ENCODE measurements around the gene NDFIP1.

Gene NDFIP1

GRCh38 chr5:142073362-142073988 lies 35.1 kb upstream of the NDFIP1 start:
- Histone ChIP-seq H3K9me3 (ENCODE audit: control insufficient read depth, low read length) (no peaks in the 10 kb centered on the region), H3K27ac (no peak overlapping the region), H3K36me3 (ENCODE audit: control insufficient read depth, insufficient read depth, low read length) (no peaks in the 10 kb centered on the region), H2AFZ (no peak overlapping the region), H3K79me2 (no peaks in the 10 kb centered on the region), H3K9ac (no peak overlapping the region), H3K4me3 (ENCODE audit: low read depth, low read length) (no peak overlapping the region), H3K4me1 (no peaks in the 10 kb centered on the region), H3K27me3 (ENCODE audit: control insufficient read depth, insufficient read depth, low read length) (no peaks in the 10 kb centered on the region), H3K4me2 (ENCODE audit: low read length) (no peak overlapping the region)
- no peak for TF ChIP-seq CTCF (IDR thresholded peaks at IDR 0.05)

GRCh38 chr5:142074006-142074405 lies 34.6 kb upstream of the NDFIP1 start:
- Histone ChIP-seq H3K79me2 (no peaks in the 10 kb centered on the region), H3K27ac (no peak overlapping the region), H2AFZ (no peak overlapping the region), H3K9ac (no peak overlapping the region), H3K4me1 (no peaks in the 10 kb centered on the region), H3K4me2 (ENCODE audit: low read length) (no peak overlapping the region), H3K36me3 (ENCODE audit: control insufficient read depth, insufficient read depth, low read length) (no peaks in the 10 kb centered on the region), H3K4me3 (ENCODE audit: low read depth, low read length) (no peak overlapping the region), H3K9me3 (ENCODE audit: control insufficient read depth, low read length) (no peaks in the 10 kb centered on the region), H3K27me3 (ENCODE audit: control insufficient read depth, insufficient read depth, low read length) (no peaks in the 10 kb centered on the region)
- TF ChIP-seq CTCF (IDR thresholded peaks at IDR 0.05): no peak

- Histone ChIP-seq H2AFZ (no peak overlapping the region), H3K27ac (no peak overlapping the region), H3K79me2 (no peaks in the 10 kb centered on the region), H3K9me3 (ENCODE audit: control insufficient read depth, low read length) (no peaks in the 10 kb centered on the region), H3K9ac (no peak overlapping the region), H3K4me1 (no peaks in the 10 kb centered on the region), H3K27me3 (ENCODE audit: control insufficient read depth, insufficient read depth, low read length) (no peaks in the 10 kb centered on the region), H3K36me3 (ENCODE audit: control insufficient read depth, insufficient read depth, low read length) (no peaks in the 10 kb centered on the region), H3K4me2 (ENCODE audit: low read length) (no peak overlapping the region), H3K4me3 (ENCODE audit: low read depth, low read length) (no peak overlapping the region)
- TF ChIP-seq CTCF (IDR thresholded peaks at IDR 0.05): no peak
Observed at GRCh38 chr5:142078221-142078620, 30.4 kb upstream of the NDFIP1 start.

- no peak for TF ChIP-seq CTCF (IDR thresholded peaks at IDR 0.05)
- Histone ChIP-seq H3K79me2 (no peaks in the 10 kb centered on the region), H3K9ac (no peak overlapping the region), H3K4me2 (ENCODE audit: low read length) (no peak overlapping the region), H3K9me3 (ENCODE audit: control insufficient read depth, low read length) (no peaks in the 10 kb centered on the region), H2AFZ (no peak overlapping the region), H3K4me1 (no peaks in the 10 kb centered on the region), H3K4me3 (ENCODE audit: low read depth, low read length) (no peak overlapping the region), H3K27ac (no peak overlapping the region), H3K36me3 (ENCODE audit: control insufficient read depth, insufficient read depth, low read length) (no peaks in the 10 kb centered on the region), H3K27me3 (ENCODE audit: control insufficient read depth, insufficient read depth, low read length) (no peaks in the 10 kb centered on the region)
Observed at GRCh38 chr5:142078706-142079105, 29.9 kb upstream of the NDFIP1 start.

GRCh38 chr5:142079306-142079721 lies 29.3 kb upstream of the NDFIP1 start:
- no peak overlapping the region for H2AFZ ChIP-seq
- H3K9me3 ChIP-seq (ENCODE audit: control insufficient read depth, low read length): no peaks in the 10 kb centered on the region
- H3K4me2 ChIP-seq (ENCODE audit: low read length): no peak overlapping the region
- no peaks in the 10 kb centered on the region for H3K36me3 ChIP-seq (ENCODE audit: control insufficient read depth, insufficient read depth, low read length)
- TF ChIP-seq CTCF (IDR thresholded peaks at IDR 0.05): no peak
- H3K79me2 ChIP-seq: no peaks in the 10 kb centered on the region
- H3K4me3 ChIP-seq (ENCODE audit: low read depth, low read length): no peak overlapping the region
- no peaks in the 10 kb centered on the region for H3K4me1 ChIP-seq
- H3K27me3 ChIP-seq (ENCODE audit: control insufficient read depth, insufficient read depth, low read length): no peaks in the 10 kb centered on the region
- no peak overlapping the region for H3K27ac ChIP-seq
- H3K9ac ChIP-seq: no peak overlapping the region
